ENCODE measurements around the gene ANKH. TPM values are rescaled to one million over a fixed set of nuclear protein-coding genes. Genes with fewer than 3 reads are reported as not detected.
"Not testable (repeated sequence)": the region's sequence is repeated elsewhere in the genome, so short reads cannot be mapped to it uniquely, and the experiment has no call there.

ANKH gene
- total RNA-seq, 2 experiments from 2014 or later = 123 to 128 TPM

DNA sequence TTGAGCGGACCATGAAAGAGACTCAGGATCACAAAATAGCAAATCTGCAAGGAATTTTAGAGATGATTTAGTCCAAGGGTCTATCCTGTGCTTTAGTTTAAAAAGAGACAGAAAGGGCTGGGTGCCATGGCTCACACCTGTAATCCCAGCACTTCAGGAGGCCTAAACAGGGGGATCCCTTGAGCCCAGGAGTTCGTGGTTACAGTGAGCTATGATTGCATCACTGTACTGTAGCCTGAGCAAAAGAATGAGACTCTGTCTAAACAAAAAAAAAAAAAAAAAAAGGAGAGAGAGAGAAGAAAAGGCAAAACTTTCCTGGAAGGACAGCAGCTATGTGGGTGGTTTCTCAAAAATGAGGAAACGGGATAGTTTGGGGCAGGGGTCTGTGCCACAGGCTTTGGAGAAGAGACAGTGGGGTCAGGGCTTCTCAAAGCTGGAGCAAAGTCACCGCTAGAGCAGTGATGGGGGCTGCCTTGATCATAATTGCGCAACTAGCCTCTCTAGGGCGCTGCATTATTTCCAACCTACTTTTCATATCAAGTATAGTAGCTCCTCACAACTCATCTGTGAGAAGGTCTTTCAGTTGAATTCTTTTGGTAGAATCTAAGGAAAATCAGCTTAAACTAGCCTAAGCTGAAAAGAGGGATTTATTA is 8.5 kb upstream of the ANKH start:
- Mint-ChIP-seq H3K27ac (no peak overlapping the region), H3K9me3 (no peaks in the 10 kb centered on the region), H3K27me3 (no peaks in the 10 kb centered on the region), H3K4me3 (no peak overlapping the region), H3K4me1 (ENCODE audit: low read depth) (no peaks in the 10 kb centered on the region), H3K36me3 (no peaks in the 10 kb centered on the region)
- intact Hi-C loops (cut with micrococcal nuclease) = no loop called here
- DNase-seq = no peak
- ChIA-PET CTCF (no interaction called here), POLR2A (interaction anchor here (0.7 to 1.2 kb wide), 2 partner anchors 63 to 112 kb away, joined by 3 read pairs; no protein-coding TSS in a partner anchor)

DNA sequence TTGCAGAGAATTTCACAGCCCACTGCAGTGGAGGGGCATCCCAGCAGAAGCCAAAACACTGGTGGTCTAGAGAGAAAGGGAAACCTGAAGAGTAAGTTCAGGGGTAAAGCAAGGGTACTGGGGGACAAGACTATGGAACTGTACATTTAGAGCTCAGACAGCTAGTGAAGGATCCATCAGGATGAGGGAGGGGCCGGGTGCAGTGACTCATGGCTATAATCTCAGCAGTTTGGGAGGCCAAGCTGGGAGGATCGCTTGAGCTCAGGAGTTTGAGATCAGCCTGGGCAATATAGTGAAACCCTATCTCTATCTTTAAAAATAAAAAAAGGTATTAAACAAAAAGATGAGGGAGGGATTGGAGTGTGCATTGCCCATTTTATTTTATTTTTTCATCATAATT is 7.8 kb upstream of the ANKH start:
- Mint-ChIP-seq H3K36me3 (no peaks in the 10 kb centered on the region), H3K4me3 (no peak overlapping the region), H3K9me3 (no peaks in the 10 kb centered on the region), H3K4me1 (ENCODE audit: low read depth) (no peaks in the 10 kb centered on the region), H3K27ac (no peak overlapping the region), H3K27me3 (no peaks in the 10 kb centered on the region)
- CTCF ChIA-PET = interaction anchor here (0.9 kb wide), 1 partner anchor 127 kb away, joined by 3 read pairs; no protein-coding TSS in a partner anchor
- POLR2A ChIA-PET = interaction anchor here (1.2 kb wide), 1 partner anchor 62 kb away, joined by 3 read pairs; no protein-coding TSS in a partner anchor
- no peak for DNase-seq
- intact Hi-C loops (cut with micrococcal nuclease) = no loop called here

DNA sequence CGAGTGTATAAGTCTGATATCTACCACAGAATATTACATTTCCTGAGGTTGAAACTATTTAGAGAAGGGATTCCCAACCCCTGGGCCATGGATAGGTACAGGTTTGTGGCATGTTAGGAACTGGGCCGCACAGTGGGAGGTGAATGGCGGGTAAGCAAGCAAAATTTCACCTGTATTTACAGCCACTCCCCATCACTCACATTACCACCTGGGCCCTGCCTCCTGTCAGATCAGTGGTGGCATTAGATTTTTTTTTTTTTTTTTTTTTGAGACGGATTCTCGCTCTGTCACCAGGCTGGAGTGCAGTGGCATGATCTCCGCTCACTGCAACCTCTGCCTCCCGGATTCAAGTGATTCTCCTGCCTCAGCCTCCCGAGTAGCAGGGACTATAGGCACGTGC is 6.6 kb upstream of the ANKH start:
- H3K9me3 Mint-ChIP-seq; H3K36me3 Mint-ChIP-seq; H3K27ac Mint-ChIP-seq; DNase-seq; H3K4me3 Mint-ChIP-seq; intact Hi-C loops (cut with micrococcal nuclease); H3K4me1 Mint-ChIP-seq (ENCODE audit: low read depth); H3K27me3 Mint-ChIP-seq: not testable (repeated sequence)
- CTCF ChIA-PET = interaction anchor here (0.7 to 1.7 kb wide), 3 partner anchors 125 to 151 kb away, joined by 3 to 5 read pairs (median 3); no protein-coding TSS in a partner anchor
- POLR2A ChIA-PET = interaction anchor here (0.7 kb wide), 1 partner anchor 19 kb away, joined by 3 read pairs; no protein-coding TSS in a partner anchor

DNA sequence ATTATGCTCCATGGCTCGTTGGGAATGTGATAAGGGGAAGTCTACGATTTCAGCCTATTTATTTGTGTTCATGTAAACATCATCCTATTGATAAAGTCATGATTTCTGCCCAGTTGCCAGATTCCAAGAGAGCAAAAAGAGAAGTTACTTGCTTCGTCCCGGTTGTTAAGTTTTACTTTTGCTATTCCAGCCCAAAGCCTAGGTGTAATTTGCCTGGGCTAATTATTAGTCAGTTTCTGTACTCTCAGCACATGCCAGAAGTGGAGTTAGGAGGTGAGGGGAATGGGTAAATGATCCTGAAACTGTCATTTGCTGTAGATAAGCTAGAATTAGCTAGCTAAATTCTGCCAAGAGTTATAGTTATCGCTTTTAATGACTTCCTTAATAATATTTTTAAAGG is 4.5 kb upstream of the ANKH start:
- H3K9me3 Mint-ChIP-seq = no peaks in the 10 kb centered on the region
- H3K27ac Mint-ChIP-seq = no peak overlapping the region
- H3K4me1 Mint-ChIP-seq (ENCODE audit: low read depth) = peaks cover 3% of the 10 kb centered on the region
- no peak for DNase-seq
- no peaks in the 10 kb centered on the region for H3K36me3 Mint-ChIP-seq
- intact Hi-C loops (cut with micrococcal nuclease) = no loop called here
- no peaks in the 10 kb centered on the region for H3K27me3 Mint-ChIP-seq
- ChIA-PET CTCF (no interaction called here), POLR2A (no interaction called here)
- H3K4me3 Mint-ChIP-seq = no peak overlapping the region

GRCh38 chr5:14873790-14874189 is 2.2 kb upstream of the ANKH start:
- Mint-ChIP-seq H3K36me3 (peaks cover 8% of the 10 kb centered on the region), H3K27me3 (no peaks in the 10 kb centered on the region), H3K4me3 (peak overlapping the region; percentile 45), H3K9me3 (no peaks in the 10 kb centered on the region), H3K4me1 (ENCODE audit: low read depth) (peaks cover 17% of the 10 kb centered on the region), H3K27ac (no peak overlapping the region)
- POLR2A ChIA-PET = no interaction called here
- no peak for DNase-seq
- intact Hi-C loops (cut with micrococcal nuclease) = loop anchor here (5.0 kb wide), 2 partner anchors 74 to 456 kb away; no protein-coding TSS in a partner anchor
- CTCF ChIA-PET = interaction anchor here (1.7 to 1.8 kb wide), 2 partner anchors 57 to 119 kb away, joined by 6 to 9 read pairs; no protein-coding TSS in a partner anchor

DNA sequence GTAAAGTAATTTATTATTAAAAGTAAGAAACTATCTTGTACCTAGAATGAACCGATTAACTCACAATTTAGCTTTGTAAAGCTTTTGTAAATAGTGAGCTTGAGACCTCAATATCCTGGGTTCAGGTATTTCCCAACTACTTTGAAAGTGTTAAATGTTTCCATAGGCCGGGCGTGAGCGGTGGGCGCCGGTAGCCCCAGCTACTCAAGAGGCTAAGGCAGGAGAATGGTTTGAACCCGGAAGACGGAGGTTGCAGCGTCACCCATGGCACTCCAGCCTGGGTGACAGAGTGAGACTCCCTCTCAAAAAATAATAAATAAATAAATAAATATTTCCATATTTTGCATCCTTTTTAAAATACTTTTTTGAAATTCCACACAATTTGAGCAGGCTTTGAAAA is 1.5 kb upstream of the ANKH start:
- peaks cover 19% of the 10 kb centered on the region for H3K4me1 Mint-ChIP-seq (ENCODE audit: low read depth)
- intact Hi-C loops (cut with micrococcal nuclease) = loop anchor here (5.0 kb wide), 2 partner anchors 74 to 456 kb away; no protein-coding TSS in a partner anchor
- DNase-seq = peak; percentile 15
- no peaks in the 10 kb centered on the region for H3K9me3 Mint-ChIP-seq
- peaks cover 9% of the 10 kb centered on the region for H3K36me3 Mint-ChIP-seq
- CTCF ChIA-PET = interaction anchor here (1.0 to 1.8 kb wide), 8 partner anchors 46 to 165 kb away, joined by 3 to 9 read pairs (median 4); no protein-coding TSS in a partner anchor
- no peak overlapping the region for H3K4me3 Mint-ChIP-seq
- POLR2A ChIA-PET = interaction anchor here (1.0 to 1.4 kb wide), 3 partner anchors 57 to 124 kb away, joined by 3 to 10 read pairs (median 4); no protein-coding TSS in a partner anchor
- no peak overlapping the region for H3K27ac Mint-ChIP-seq
- H3K27me3 Mint-ChIP-seq = no peaks in the 10 kb centered on the region

DNA sequence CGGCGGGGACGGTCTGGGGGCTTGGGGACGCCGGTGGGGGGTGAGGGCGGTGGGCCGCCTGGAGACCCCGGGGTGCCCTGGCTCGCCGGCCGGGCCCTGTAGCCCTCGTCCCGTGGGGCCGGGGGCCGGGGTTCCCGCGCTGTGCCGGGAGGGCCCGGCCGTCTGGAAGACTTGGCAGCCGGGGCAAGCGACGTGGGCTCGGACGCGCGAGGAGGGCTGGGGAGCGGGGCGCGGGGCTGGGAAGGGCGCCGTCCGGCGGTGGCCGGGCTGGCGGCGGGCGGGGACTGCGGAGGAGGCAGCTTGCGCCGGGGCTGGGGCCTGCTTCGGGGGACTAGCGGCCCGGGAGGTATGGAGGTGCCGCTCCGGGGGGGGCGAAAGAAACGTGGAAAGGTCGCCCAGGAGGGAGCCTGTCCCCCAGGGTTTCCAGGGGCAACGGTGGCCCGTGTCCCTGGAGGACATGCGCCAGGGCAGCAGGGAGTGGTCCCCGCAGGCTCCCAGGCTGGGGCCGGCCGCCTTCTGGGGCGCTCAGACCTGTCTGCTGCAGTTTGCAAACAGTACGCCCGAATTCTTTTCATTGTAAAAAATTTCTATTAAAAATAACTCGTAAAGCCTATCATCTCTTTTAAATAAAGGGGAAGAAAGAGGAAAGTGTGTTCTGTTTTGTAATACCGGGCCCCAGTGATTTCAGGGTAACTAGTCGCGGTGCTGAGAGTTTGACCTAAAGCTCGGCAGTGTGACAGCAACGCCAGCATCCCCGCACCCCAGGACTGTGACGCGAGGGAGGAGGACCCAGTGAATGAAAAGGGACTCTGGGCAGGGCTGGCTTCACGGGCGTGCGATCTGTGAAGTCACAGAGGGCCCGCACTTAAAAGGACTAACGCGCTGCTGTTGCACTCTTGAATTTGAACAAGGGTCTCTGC is 752 bp upstream of the ANKH start:
- POLR2A ChIA-PET = interaction anchor here (0.6 to 1.4 kb wide), 5 partner anchors 53 to 125 kb away, joined by 3 to 10 read pairs (median 3); no protein-coding TSS in a partner anchor
- no peaks in the 10 kb centered on the region for H3K9me3 Mint-ChIP-seq
- intact Hi-C loops (cut with micrococcal nuclease) = loop anchor here (5.0 kb wide), 2 partner anchors 75 to 455 kb away; no protein-coding TSS in a partner anchor
- peaks cover 9% of the 10 kb centered on the region for H3K36me3 Mint-ChIP-seq
- peak; percentile 82 for DNase-seq
- H3K27ac Mint-ChIP-seq = peak overlapping the region; percentile 87
- peak overlapping the region; percentile 84 for H3K4me3 Mint-ChIP-seq
- CTCF ChIA-PET = interaction anchor here (1.0 to 2.7 kb wide), 10 partner anchors 9 to 164 kb away, joined by 3 to 15 read pairs (median 4); no protein-coding TSS in a partner anchor
- H3K27me3 Mint-ChIP-seq = no peaks in the 10 kb centered on the region
- peaks cover 24% of the 10 kb centered on the region for H3K4me1 Mint-ChIP-seq (ENCODE audit: low read depth)

GRCh38 chr5:14870337-14871213 is 1.0 kb downstream of the ANKH start:
- CTCF ChIA-PET = interaction anchor here (0.8 to 4.6 kb wide), 16 partner anchors 9 to 506 kb away, joined by 3 to 35 read pairs (median 5); no protein-coding TSS in a partner anchor
- Mint-ChIP-seq H3K27me3 (no peaks in the 10 kb centered on the region), H3K27ac (peak overlapping the region; percentile 89), H3K4me3 (peak overlapping the region; percentile 96), H3K4me1 (ENCODE audit: low read depth) (peaks cover 30% of the 10 kb centered on the region), H3K9me3 (no peaks in the 10 kb centered on the region), H3K36me3 (peaks cover 9% of the 10 kb centered on the region)
- peak; percentile 78 for DNase-seq
- POLR2A ChIA-PET = interaction anchor here (0.6 to 3.6 kb wide), 10 partner anchors 51 to 164 kb away, joined by 3 to 26 read pairs (median 3); no protein-coding TSS in a partner anchor
- intact Hi-C loops (cut with micrococcal nuclease) = loop anchor here (1.0 to 5.0 kb wide), 9 partner anchors 44 to 453 kb away; partner anchors contain the start of gene OTULIN

DNA sequence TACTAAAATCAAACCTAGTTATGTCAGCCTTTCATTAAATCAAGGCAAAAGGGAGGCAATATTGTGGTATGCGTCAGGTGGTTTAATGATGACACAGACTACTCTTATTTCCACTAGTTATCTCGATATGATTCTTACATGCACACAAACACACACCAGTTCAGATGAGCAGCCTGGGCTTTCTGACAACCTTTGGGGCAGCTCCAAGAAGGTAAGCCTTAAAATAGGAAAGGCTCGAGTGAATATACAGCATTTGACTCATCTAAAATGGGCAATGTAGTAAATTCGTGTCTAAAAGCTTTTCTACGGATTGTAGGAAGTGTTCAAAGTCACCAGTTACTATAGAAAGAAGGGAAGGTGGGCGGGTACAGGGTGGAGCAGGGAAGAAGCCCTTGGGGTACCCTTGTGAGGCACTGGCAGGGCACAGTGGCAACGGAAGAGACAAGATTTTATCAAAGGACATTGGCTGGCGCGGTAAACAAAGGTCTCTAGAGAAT is 1.9 kb downstream of the ANKH start:
- POLR2A ChIA-PET = interaction anchor here (0.6 to 3.6 kb wide), 7 partner anchors 51 to 163 kb away, joined by 3 to 26 read pairs (median 4); no protein-coding TSS in a partner anchor
- CTCF ChIA-PET = interaction anchor here (0.7 to 4.6 kb wide), 11 partner anchors 8 to 505 kb away, joined by 3 to 35 read pairs (median 5); no protein-coding TSS in a partner anchor
- intact Hi-C loops (cut with micrococcal nuclease) = loop anchor here (1.0 to 5.0 kb wide), 9 partner anchors 45 to 452 kb away; partner anchors contain the start of gene OTULIN
- peak; percentile 66 for DNase-seq
- Mint-ChIP-seq H3K27me3 (no peaks in the 10 kb centered on the region), H3K27ac (peak overlapping the region; percentile 89), H3K4me1 (ENCODE audit: low read depth) (peaks cover 31% of the 10 kb centered on the region), H3K36me3 (peaks cover 9% of the 10 kb centered on the region), H3K4me3 (peak overlapping the region; percentile 96), H3K9me3 (no peaks in the 10 kb centered on the region)

GRCh38 chr5:14869233-14869632 is 2.3 kb downstream of the ANKH start:
- CTCF ChIA-PET = interaction anchor here (0.7 to 4.6 kb wide), 8 partner anchors 8 to 505 kb away, joined by 3 to 35 read pairs (median 7); no protein-coding TSS in a partner anchor

More at GRCh38 chr5:14869233-14869632, 2.3 kb downstream of the ANKH start:
- DNase-seq = no peak
- Mint-ChIP-seq H3K4me3 (peak overlapping the region; percentile 96), H3K27ac (peak overlapping the region; percentile 89), H3K4me1 (ENCODE audit: low read depth) (peaks cover 34% of the 10 kb centered on the region), H3K36me3 (peaks cover 9% of the 10 kb centered on the region), H3K9me3 (no peaks in the 10 kb centered on the region), H3K27me3 (no peaks in the 10 kb centered on the region)
- POLR2A ChIA-PET = interaction anchor here (0.6 to 3.6 kb wide), 6 partner anchors 50 to 162 kb away, joined by 3 to 26 read pairs (median 4); no protein-coding TSS in a partner anchor
- intact Hi-C loops (cut with micrococcal nuclease) = loop anchor here (1.0 kb wide), 2 partner anchors 60 to 163 kb away; no protein-coding TSS in a partner anchor

Measured in activated CD4-positive, alpha-beta memory T cell treated with anti-CD3 and anti-CD28 coated beads for 36 hours (primary cell).